Hepatic stellate cell (primary cell): ENCODE measurements around the gene CYTH3.
"Not testable (repeated sequence)": the region's sequence is repeated elsewhere in the genome, so short reads cannot be mapped to it uniquely, and the experiment has no call there.

Experiments used
- DNase-seq: peaks from one replicate; pipeline ENCODE4 v3.0.0; 2011; ENCODE audit warnings: low spot score

The CYTH3 gene

DNA sequence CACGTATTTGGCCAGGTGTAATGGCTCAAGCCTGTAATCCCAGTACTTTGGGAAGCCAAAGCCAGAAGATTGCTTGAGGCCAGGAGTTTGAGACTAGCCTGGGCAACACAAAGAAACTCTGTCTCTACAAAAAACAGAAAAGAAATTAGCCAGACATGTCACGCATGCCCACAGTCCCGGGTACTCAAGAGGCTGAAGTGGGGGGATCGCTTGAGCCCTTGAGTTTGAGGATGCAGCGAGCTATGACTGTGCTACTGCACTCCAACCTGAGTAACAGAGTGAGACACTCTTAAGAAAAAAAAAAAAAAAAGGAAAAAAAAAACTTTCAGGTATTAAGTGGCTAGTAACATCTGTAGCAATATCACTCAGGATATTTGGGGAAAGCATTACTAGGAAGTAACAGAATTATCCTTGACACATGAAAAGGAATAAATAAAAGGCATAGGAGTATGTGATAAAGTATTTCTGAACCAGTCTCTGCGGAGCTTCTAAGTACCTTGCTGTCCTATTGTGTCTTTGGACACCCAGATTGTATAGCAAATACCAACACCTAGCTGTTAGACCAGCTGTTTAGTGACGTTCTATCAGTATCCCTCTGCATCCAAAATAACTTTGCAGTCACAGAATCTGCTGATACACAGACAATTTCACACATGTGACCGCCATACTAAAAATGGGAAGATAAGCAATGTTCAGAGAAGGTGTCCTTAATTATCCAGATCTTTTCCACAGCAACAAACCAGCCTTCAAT is 74.4 kb downstream of the CYTH3 start:
- DNase-seq, result no peak

DNA sequence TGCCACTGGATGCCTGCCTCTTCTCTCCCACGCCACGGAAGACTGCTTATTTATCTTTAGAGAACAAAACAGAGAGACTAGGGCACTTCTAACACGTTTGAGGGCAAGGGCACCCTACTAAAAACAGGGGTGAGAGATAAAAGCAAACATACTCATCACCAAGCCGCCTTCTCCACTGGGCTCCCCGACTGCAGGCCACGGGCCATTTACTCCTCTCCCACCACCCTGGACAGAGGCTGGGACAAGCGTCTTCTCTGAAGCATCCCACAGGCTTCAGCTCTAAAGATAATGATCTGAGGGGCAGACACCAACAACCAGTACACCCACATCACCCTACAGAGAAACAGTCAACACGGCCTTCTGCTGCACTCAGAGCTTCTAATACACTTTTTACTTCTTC is 78.7 kb downstream of the CYTH3 start:
- DNase-seq, result no peak

GRCh38 chr7:6190563-6190962 is 81.9 kb downstream of the CYTH3 start:
- DNase-seq, result not testable (repeated sequence)

- no peak for DNase-seq
Measured at GRCh38 chr7:6188389-6188788, 84.0 kb downstream of the CYTH3 start.

DNA sequence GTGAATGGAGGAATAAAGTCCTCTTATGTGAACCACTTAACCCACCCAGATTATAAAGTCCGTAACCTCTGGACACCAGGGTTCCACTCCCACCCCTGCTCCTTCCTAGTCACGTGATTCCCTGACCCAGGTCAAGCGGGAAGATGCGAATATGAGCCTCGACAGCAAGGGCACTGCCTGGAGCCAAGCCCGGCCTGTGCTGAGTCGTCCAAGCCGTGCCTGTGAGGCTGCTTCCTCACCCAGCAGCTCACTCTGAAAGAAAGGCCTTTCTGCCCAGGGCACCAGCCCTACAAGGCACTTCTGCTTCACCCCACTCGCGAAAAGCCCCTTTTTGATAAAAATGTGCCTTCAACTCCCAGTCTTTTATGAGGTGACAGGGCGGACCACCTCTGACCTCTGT is 85.8 kb downstream of the CYTH3 start:
- no peak for DNase-seq

DNA sequence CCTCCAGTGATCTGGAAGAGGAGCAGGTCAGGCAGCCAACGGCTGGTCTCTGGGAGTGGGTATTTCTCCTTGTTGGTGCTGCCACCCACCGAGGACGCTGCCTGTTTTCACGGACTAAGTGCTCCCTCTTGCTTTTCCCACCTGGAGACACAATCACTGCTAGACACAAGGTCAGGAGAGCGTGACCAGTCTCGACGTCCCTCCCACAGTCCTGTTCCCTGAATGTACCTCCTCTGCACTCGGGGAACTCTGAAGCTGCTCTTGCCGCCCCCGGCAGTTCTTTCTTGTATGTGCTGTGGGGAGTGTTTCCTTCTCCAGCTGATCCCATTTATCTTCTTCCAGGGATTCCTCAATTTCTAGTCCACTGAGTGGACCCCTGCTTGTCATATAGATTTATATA is 89.4 kb downstream of the CYTH3 start:
- no peak for DNase-seq

DNA sequence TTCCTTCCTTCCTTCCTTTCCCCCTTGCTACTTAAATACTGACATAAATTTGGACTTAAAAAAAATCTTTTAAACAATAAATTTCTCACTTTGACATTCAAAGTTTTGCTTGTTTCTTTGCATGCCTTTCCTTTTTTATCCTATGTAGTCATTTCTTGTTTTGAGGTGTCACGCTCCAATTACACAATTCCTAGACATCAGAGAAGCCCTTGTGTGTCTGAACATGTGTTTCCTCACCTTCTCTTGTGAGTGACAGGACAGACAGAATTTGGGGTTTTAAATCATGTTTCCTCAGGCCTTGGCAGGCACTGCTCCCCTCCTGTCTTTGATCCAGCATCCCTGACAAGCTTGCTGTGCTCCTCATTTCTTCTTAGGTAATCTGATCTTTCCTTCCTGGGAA is 91.3 kb downstream of the CYTH3 start:
- DNase-seq, result no peak

DNA sequence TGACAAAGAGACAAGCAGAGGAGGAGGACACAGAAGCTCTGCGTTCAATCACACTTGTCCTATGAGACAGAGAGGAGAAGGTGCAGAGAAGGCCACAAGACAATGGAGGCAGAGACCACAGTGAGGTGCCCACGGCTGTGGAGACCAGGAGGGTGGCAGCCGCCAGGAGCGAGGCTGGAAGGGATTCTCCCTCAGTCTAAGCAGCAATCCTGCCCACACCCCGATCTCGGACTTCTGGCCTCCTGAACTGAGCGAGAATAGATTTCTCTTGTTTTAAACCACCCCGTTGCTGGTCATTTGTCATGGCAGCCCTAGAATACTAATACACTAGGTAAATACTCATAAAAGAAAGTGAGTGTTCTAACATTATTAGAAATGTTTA is 92.1 kb downstream of the CYTH3 start:
- DNase-seq, result no peak

DNA sequence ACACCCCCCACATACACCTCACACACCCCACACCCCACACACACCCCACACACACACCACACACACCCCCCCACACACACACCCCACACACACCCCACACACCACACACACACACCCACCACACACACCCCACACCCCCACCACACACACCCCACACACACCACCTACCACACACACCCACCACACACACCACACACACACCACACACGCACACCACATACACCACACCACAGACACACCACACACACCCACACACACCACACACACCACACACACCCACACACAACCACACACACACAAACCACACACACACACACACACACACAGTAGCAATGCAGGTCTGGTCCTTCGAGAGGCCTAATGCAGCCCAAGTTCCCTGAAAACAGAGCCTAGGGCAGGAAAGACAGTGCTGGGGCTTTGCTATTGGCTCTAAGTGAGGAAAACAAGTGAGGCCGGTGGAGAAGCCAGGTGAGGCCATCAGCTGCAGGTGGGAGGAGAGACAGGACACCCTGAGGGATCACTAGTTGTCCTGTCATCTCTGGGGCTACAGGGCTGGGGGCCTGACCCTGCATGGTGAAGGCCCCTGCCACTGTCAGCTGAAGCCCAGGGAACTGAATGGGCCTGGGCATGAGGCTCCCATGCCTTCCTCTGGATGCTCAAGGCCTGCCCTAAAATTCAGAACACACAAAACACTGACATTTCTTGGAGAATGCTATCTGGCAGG is 92.6 kb downstream of the CYTH3 start:
- no peak for DNase-seq

GRCh38 chr7:6178298-6179029 is 94.0 kb downstream of the CYTH3 start:
- DNase-seq, result no peak

GRCh38 chr7:6175645-6176044 is 96.8 kb downstream of the CYTH3 start:
- DNase-seq, result no peak

- no peak for DNase-seq
Measured at GRCh38 chr7:6172910-6173295, 99.5 kb downstream of the CYTH3 start.

GRCh38 chr7:6172224-6172909 is 100.1 kb downstream of the CYTH3 start:
- no peak for DNase-seq

- no peak for DNase-seq
Measured at GRCh38 chr7:6171532-6172223, 100.7 kb downstream of the CYTH3 start.

- no peak for DNase-seq
Measured at GRCh38 chr7:6170571-6171531, 101.6 kb downstream of the CYTH3 start.

DNA sequence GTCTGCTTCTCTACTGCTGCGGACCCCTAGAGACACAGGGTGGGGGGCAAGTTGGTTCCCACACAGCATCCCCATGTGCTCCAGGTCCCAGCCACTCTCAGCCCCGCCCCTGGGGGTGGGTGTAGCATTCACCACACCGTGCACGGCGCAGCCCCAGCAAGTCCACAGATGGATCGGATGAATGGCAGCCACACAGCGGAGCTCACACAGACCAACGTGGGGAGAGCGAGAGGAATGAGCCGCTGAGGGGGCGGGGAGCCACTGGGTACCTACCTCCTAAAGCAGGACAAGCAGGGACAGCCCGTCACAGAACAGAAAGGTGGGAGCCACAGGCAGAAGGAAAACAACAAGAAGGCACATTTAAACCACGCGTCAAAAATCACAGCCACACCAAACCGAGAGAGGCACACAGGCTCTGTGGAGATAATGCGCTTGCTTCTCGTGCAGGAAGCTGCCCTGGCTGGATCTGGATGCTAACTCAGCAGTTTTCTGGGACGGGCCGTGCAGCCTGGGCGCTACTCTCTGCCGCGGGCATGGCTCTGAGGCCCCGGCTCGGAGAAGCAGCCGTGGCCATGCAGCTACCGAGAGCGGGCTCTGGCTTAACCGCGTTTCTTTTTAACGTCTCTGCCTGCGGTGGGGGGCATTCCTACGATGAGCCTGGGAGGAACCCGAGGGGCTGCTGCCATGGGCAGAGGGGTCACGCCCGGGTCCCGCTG is 102.5 kb downstream of the CYTH3 start:
- DNase-seq, result no peak

DNA sequence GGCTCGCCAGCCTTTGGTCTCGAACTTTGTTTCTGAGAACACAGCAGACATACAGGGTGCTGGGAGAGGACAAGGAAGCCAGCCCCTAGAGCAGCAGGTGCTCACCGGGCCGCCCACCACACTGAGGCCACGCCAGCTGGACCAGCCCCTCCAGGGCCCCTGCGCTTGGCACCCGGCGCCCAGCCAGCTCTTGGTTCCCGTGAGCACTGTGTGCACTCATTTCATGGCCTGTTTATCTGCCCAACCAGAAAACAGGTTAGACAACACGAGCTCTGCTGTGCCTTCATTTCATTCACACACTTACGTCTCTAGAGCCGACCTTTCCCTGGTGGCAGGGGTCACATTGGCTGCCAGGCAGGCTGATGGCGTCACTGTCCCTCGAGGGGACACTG is 104.0 kb downstream of the CYTH3 start:
- no peak for DNase-seq

GRCh38 chr7:6167587-6168476 is 104.6 kb downstream of the CYTH3 start:
- no peak for DNase-seq

DNA sequence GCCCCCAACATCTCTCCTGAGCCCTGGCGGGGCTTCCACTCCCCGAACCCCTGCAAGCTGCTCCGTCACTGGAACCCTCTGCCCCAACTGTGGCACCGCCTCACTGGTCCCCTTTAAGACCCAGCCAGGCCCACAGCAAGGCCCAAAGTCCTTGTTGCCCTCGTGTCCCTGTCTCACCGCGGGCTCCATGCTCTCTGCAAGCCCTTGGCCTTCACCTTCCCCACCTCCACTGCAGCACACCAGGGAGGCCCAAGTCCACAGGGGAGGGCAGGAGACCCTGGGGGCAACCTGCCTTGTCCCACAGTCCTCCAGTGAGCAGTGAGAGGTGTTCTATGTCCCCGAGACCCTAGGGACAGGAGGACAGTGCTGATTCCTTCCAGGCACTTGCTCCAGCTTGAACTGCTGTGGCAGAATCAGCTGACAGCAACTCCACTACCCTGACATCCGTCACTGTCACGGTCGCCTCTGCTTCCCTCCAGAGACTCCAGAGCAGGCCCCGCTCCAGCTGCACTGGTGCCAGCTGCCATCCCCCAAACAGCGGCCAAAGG is 105.3 kb downstream of the CYTH3 start:
- no peak for DNase-seq
